T-helper 2 cell (primary cell): ENCODE data around the gene GUCY1B1.

Experiments used
- DNase-seq, 5 experiments: peaks; one replicate each; pipeline versions ENCODE4 v3.0.0 to v3.0.0-alpha.2; 2012 to 2022
- total RNA-seq, 2 donors: gene quantifications; one replicate each; lab custom pipeline; 2026; lab: John Stamatoyannopoulos, UW

GUCY1B1 gene
- total RNA-seq = 0 to 0.27 reads per million in 2 donors

- peak; percentile 0 to 78 (median 36) for DNase-seq
Observed at GRCh38 chr4:155758481-155759371, at the start of gene GUCY1B1. Gene GUCY1B1, plus strand, starts transcription at chr4:155759021. Its CDS starts 120 bp downstream, at chr4:155759141.

DNA sequence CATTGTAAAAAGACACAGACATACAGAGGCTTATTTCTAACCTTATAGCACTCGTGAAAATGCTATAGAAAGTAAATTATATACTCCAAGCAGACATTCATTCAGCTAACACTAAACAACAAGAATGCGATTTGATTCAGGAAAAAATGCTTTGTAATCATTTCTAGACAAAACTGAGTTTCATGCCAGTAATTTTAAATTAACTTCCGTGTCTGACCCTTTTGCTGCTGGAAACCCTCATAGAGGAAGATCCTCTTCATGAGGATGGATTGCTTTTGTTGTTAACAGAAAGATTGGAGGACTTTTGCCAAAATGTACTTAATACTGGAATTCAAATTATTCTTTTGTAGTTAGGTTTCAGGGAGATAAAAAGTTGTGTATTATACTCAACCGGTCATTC, 48.9 kb upstream of the GUCY1B1 start:
- no peak for DNase-seq

DNA sequence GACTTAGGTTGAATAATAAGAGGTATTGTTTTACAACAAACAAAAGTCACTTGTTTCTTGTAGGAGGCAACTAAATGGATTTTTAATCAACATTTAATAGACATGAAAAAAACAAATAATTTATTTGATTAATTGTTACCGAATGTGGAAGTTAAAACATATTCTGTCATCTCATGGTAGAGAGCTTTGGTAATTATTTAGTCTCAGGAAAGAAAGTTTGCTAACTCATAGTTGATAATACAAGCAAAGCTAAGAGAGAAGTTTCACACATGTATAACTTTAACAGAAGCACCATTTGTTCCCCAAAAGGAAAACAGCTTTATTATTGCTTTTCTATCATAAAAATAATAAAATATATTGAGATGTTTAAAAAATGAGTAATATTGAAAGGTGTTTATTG, 47.3 kb upstream of the GUCY1B1 start:
- DNase-seq = no peak

GRCh38 chr4:155712846-155713245, 46.0 kb upstream of the GUCY1B1 start:
- no peak for DNase-seq

DNA sequence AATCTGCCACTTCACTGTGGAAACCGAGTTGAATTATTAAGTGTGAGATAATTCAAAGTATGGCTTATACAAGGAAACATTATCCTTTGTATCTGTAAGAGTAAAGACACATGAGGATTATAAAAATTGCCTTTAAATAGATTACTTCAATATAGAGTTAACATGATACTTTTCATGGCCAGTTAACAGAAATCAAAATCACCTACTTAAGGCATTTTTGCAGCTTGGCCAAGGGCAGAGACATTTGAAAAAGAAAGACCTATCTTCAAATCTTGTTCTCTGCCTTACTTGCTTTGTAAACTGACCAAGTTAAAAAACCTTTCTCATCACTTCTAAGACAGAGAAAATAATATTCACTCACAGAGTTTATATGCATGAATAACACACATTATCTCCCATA, 44.9 kb upstream of the GUCY1B1 start:
- DNase-seq = no peak

- no peak for DNase-seq
Observed at GRCh38 chr4:155722336-155722735, 36.5 kb upstream of the GUCY1B1 start.

DNA sequence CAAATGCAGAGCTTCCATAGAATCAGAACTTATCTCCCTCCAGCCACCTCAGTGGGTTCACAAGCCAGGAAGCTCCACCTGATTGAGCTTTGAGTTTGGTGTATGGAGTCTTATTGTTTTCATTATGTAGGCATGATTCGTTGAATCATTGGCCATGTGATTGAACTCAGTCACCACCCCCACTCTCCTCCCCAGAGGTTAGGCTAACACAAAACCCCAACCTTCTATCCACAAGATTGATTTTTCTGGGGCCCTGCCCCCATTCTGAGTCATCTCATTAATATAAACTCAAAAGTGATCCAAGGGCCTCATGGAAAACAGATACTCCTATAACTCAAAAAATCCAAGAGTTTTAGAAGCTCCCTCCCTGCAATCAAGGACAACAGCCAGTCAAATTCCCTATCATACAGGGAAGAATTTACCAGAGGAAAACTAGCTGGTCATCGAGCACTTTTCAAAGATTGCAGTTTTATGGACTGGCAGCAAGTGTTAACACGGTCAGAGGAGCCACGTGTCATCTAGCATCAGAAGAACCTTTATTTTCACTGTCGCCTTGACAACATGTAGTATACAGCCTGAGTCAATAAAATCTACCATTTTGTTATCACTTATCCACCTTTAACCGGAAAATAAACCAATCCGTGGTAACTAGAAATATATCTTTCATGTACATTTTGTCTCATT, 35.9 kb upstream of the GUCY1B1 start:
- DNase-seq = no peak

- DNase-seq = no peak
Observed at GRCh38 chr4:155724731-155725130, 34.1 kb upstream of the GUCY1B1 start.

- no peak for DNase-seq
Observed at GRCh38 chr4:155734065-155734464, 24.8 kb upstream of the GUCY1B1 start.

- DNase-seq = no peak
Observed at GRCh38 chr4:155734951-155735350, 23.9 kb upstream of the GUCY1B1 start.

DNA sequence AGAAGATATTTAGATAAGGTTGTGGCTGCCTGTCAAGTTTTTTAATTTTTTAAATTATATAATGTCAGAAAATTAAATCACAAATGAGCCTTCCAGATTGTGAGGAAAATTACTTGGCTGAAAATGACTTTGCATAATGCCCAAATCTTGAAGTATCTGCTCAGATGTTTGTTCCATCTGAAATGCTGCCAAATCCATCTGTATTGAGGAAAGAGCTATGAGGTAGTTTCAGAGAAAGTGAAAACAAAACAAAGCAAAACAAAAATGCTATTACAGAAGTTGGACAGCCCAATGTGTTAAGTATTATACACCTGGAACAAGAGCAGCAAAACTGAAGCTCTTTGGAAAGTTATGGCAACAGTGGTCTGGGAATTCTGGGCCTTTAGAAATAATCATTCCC, 23.3 kb upstream of the GUCY1B1 start:
- DNase-seq = no peak

DNA sequence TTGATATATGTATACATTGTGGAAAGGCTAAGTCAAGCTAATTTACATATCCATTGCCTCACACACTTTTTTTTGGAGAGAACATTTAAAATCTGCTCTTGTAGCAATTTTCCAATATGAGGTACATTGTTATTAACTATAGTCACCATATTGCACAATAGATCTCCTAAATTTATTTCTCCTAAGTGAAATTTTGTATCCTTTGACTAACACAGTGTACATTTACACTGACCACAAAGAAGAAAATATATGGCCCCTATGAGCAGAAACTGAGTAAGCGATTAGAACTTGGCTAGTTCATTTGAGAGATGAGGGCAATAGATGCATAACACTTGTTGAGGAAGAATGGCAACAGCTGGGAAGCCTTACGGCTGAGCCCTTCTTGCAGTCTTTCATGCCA, 20.3 kb upstream of the GUCY1B1 start:
- no peak for DNase-seq

GRCh38 chr4:155741546-155741945, 17.3 kb upstream of the GUCY1B1 start:
- no peak for DNase-seq

DNA sequence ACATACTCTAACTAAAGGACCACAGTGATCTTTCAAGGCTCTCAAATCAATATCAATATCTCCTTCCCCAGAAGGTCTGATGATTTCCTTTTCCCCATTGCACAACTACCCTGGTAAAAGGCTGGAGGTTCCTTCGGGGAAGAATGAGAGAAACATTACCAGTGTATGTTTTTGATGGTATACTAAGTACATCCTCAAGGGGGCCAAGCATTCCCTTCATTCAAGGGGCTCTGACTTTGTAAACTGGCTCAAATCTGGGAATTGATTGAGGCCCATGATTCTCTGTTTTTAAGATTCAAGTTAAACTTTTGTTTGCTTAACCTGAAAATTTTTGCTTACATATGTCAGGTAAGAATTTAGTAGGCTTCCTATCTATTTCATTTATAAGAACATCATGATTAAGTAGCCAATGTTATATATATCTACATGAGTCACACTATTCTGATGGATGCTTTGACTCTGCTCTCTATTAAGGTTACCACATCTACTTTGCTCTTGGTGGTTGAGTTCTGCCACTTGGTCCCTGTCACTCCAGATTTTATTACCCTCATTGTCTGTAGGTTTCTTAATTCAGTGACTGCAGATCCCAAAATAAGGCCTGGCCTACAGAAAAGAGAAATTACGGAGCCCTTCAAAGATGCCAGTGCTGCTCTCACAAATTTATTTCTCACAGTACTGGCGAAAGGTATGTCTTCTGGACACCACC, 16.4 kb upstream of the GUCY1B1 start:
- no peak for DNase-seq

DNA sequence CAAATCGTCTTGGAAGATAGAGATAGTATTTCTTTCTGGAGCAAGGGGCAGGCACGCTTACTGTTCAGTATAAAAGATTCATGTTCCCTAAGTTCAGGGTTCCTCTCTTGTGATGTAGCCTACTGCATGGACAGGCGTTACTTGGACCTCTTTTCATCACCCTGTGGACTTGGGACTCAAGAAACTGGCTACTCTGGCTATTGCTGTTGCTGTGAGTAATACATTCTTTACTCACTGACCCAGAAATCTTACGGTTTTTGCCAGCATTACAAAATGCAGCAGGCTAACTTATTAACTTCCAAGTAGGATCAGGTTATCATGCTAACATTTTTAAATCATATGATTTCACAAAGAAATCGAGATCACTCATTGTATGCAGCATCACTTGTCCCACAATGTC, 12.8 kb upstream of the GUCY1B1 start:
- DNase-seq = no peak

GRCh38 chr4:155748039-155748438, 10.8 kb upstream of the GUCY1B1 start:
- no peak for DNase-seq

DNA sequence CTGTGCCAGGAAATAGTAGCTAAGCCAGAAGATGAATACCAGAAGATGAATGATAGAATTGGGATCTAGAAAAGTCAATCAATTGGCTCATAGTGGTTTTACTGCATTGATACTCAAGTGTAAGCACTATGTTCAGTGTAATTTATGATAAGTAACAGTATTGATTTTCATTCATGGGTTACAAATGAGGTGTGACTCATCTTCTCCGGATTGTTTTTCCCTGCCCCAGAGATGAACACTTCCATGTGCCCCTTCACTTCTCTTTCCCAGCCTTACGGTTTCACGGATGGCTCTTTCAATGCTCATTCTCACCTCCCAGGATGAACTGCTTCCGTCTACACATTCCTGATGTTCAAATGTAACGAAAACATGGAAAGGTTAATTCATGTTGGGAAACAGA, 9.8 kb upstream of the GUCY1B1 start:
- no peak for DNase-seq

DNA sequence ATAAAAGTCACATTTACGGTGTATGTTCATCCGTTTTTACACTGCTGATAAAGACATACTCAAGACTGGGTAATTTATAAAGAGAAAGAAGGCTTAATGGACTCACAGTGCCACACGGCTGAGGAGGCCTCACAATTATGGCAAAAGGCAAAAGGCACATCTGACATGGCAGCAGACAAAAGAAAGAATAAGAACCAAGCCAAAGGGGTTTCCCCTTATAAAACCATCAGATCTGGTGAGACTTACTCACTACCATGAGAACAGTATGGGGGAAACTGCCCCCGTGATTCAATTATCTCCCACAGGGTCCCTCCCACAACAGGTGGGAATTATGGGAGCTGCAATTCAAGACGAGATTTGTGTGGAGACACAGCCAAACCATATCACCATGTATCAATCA, 7.3 kb upstream of the GUCY1B1 start:
- DNase-seq = no peak

- DNase-seq = no peak
Observed at GRCh38 chr4:155757745-155758265, 1.0 kb upstream of the GUCY1B1 start.

DNA sequence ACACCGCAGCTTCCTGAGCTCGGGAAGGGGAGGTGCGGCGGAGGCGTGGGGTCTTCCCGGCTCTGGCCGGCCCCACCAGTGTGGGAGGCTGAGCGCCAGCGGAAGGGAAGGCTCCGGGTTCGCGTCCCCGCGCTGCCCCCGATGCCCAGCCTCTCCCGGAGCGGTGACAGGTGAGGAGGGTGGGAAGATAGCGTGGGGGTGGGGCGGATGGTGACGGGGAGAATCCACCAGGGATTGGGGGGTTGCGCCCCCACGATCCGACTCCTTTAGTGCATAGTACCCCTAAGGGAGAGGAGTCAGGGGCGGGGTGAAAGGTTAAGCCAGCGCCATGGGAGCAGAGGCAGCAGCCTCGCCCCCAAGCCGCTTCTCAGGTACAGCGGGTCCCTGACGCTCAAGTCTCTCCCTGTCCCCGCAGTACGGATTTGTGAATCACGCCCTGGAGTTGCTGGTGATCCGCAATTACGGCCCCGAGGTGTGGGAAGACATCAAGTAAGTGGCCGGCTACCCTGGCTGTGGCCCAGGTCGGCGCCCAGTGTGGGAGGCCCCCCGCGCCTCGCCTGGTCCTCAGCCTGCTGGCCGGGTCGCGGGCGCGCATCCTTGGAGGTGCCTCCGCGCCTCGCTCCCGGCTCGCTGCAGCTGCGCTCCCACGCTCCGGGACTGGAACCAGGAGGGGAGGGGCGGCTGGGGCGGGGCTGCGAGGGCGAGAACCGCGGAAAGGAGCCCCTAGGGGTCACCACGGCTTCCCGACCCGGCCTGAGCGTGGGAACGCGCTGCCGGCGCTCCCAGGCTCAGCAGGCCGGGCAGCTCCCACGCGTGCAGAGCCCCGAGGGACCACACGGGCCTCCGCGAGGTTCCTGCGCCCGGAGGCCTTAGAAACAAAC, 791 bp downstream of the GUCY1B1 start:
- no peak for DNase-seq

DNA sequence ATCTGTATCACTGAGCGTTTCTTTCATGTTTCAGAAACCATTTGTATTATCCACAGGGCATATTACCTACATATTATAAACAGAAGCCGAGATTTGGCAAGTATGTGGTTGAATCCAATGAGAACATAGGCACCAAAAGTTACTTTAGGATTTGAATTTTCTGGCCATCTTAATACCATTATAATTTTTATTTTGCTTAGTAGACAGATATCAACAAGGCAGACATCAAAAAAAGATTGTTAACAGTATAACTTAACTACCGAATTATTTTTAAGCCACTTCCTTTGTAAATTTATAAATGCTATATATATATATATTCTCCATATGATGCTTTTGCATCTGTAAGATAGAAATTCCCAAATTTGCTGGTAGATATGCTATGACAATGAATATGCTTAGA, 2.2 kb downstream of the GUCY1B1 start:
- no peak for DNase-seq

DNA sequence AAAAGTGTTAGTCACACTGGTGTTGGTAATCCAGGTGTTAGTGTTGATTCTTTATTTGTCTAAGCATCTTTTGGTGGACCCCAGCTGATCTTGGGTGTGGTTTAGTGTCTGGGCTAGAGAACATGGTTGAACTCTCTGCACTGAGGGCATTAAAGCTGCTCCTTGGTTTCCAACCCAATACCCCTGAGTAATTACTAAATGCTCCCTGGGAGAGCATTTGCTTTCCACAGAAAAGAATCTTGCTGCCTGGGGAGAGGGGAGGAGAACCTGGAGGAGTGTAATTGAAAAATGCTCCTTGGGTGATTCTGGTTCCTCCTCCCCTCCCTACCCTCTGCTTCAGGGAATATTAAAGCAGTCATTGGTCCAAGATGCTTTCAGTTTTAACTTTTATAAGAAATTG, 3.1 kb downstream of the GUCY1B1 start:
- no peak for DNase-seq
